ENCODE measurements around the gene NFIA. TPM values are rescaled to one million over a fixed set of nuclear protein-coding genes. Genes with fewer than 3 reads are reported as not detected.

Gene NFIA
- total and polyA plus RNA-seq, 7 donors: 4.0 to 42.7 (median 30.6) TPM

DNA sequence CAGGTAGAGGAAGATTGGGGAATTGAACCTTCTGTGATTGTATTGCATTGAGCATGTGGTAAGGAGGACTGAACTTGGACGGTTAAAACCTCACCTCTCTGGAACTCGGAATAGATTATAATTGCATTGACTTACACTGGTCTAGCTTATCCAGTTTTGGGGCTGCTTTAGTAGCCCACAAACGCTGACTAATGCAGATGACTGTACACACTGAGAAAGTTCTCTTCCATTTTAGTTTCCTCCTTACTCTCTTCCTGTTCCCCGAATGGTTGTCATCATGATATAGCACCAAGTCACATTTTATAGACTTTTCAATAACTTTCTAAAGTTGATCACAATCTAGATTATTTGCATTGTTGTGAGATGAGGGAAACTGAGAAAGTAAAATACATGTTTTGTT lies 78.2 kb downstream of the NFIA start:
- no peak for DNase-seq
- Histone ChIP-seq H3K9me3 (no peaks in the 10 kb centered on the region), H3K4me1 (peaks cover 45% of the 10 kb centered on the region), H3K36me3 (ENCODE audit: insufficient read depth in 1 of 2, low read depth in 1 of 2) (no peaks in the 10 kb centered on the region), H3K27ac (no peak overlapping the region), H3K4me3 (no peak overlapping the region), H3K27me3 (ENCODE audit: insufficient read depth in 3 of 3, low read length in 2 of 3) (no peaks in the 10 kb centered on the region)
- ATAC-seq: no peak
- WGBS, 3 donors: 88 to 90% (median 90%) methylated on average over 4 of the region's 4 CpGs
- intact Hi-C loops (cut with DNase I): no loop called here
- TF ChIP-seq, protein P1, sequence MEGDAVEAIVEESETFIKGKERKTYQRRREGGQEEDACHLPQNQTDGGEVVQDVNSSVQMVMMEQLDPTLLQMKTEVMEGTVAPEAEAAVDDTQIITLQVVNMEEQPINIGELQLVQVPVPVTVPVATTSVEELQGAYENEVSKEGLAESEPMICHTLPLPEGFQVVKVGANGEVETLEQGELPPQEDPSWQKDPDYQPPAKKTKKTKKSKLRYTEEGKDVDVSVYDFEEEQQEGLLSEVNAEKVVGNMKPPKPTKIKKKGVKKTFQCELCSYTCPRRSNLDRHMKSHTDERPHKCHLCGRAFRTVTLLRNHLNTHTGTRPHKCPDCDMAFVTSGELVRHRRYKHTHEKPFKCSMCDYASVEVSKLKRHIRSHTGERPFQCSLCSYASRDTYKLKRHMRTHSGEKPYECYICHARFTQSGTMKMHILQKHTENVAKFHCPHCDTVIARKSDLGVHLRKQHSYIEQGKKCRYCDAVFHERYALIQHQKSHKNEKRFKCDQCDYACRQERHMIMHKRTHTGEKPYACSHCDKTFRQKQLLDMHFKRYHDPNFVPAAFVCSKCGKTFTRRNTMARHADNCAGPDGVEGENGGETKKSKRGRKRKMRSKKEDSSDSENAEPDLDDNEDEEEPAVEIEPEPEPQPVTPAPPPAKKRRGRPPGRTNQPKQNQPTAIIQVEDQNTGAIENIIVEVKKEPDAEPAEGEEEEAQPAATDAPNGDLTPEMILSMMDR (IDR thresholded peaks at IDR 0.05): no peak

DNA sequence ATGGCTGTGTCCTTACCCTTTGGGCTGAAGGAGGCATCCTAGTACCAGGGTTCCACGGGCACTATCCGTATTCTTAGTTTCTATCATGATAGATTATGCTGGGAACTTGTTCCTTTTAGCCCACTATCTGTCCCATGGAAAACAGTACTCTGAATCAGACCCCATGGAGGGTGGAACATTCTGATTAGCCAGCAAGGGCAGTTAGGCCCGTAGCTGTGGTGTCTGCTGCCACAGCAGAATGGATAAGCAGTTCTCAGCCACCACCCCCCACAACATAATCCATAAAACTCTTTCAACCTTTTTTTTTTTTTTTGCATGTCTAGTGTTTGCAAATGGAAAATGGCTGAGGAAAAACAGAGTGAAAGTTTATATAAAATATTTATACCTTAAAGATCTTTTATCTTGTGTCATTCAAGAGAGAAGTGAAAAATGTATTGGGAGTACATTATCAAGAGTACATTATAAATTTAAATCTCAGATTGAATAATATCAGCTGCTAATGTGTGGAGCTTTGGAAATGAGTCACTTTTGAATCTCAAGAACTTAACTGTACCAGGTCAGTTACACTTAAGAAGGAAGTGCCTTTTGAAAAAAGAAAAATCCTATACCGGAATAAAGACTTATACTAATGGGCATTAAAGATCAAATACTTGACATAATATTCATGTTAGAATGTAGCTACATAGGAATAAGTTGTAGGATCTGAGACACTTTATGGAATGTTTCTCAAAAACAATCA lies 80.3 kb downstream of the NFIA start:
- WGBS, 3 donors: 77 to 86% (median 81%) methylated on average over 4 of the region's 4 CpGs
- TF ChIP-seq, protein P1 (IDR thresholded peaks at IDR 0.05): no peak
- DNase-seq (no peak), ATAC-seq (peak in 1 of 4 donors; percentile 23)
- H3K27ac ChIP-seq: no peak overlapping the region
- H3K27me3 ChIP-seq (ENCODE audit: insufficient read depth in 3 of 3, low read length in 2 of 3): no peaks in the 10 kb centered on the region
- H3K4me3 ChIP-seq: no peak overlapping the region
- H3K36me3 ChIP-seq (ENCODE audit: insufficient read depth in 1 of 2, low read depth in 1 of 2): no peaks in the 10 kb centered on the region
- H3K4me1 ChIP-seq: peaks cover 34% of the 10 kb centered on the region
- H3K9me3 ChIP-seq: no peaks in the 10 kb centered on the region
- intact Hi-C loops (cut with DNase I): no loop called here

DNA sequence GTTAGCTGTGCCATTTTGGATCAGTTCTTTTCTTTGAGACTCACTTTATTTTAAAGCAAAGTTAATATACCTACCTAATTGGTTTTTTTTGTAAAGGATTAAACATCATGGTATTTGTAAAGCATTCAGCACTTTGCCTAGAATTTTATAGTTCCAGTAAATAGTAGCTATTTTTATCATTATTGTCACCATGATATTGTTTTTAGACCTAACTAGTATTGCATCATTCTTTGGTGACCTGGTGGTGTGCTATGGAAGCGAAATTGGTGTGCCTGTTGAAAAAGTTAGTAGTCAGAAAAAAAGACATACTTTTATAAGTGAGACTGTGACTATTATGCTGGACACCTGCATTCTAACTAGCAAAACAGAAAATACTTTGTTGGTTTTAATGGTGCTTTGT lies 81.0 kb downstream of the NFIA start:
- no peak for ATAC-seq
- H3K4me1 ChIP-seq: peaks cover 33% of the 10 kb centered on the region
- 86 to 90% (median 86%) methylated on average over 1 of the region's 1 CpG for WGBS, 3 donors

DNA sequence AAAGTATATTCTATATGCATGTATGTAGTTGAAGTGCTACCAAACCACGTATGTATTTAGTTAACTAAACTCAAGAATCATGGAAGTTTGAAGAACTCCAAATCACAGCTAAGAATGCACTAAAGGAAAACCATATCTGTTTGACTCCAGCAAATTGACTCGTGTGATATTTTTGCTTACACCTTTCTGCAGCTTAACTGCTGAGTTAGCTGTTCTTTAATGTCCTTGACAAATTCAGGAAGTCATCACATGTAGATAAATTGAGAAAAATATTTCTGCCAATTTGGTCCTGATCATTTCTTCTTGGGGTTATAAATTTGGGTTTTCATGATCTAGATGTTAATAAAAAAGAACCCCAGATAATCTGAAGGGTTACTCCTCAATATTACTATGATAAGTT lies 83.0 kb downstream of the NFIA start:
- H3K4me1 ChIP-seq: peaks cover 48% of the 10 kb centered on the region

More for the DNA sequence above, 81.0 kb downstream of the NFIA start:
- no peak for DNase-seq
- Histone ChIP-seq H3K27ac (no peak overlapping the region), H3K36me3 (ENCODE audit: insufficient read depth in 1 of 2, low read depth in 1 of 2) (no peaks in the 10 kb centered on the region), H3K27me3 (ENCODE audit: insufficient read depth in 3 of 3, low read length in 2 of 3) (no peaks in the 10 kb centered on the region), H3K4me3 (no peak overlapping the region), H3K9me3 (no peaks in the 10 kb centered on the region)
- intact Hi-C loops (cut with DNase I): no loop called here
- TF ChIP-seq, protein P1 (IDR thresholded peaks at IDR 0.05): no peak

More for the DNA sequence above, 83.0 kb downstream of the NFIA start:
- no peak overlapping the region for H3K4me3 ChIP-seq
- no peak for DNase-seq
- no peak for ATAC-seq
- no peaks in the 10 kb centered on the region for H3K9me3 ChIP-seq
- intact Hi-C loops (cut with DNase I): no loop called here
- WGBS, 3 donors: 57 to 73% (median 60%) methylated on average over 2 of the region's 2 CpGs
- H3K27ac ChIP-seq: no peak overlapping the region
- H3K36me3 ChIP-seq (ENCODE audit: insufficient read depth in 1 of 2, low read depth in 1 of 2): no peaks in the 10 kb centered on the region
- TF ChIP-seq, protein P1 (IDR thresholded peaks at IDR 0.05): no peak
- no peaks in the 10 kb centered on the region for H3K27me3 ChIP-seq (ENCODE audit: insufficient read depth in 3 of 3, low read length in 2 of 3)

Measured in psoas muscle (tissue), 8 donors.